Naive thymus-derived CD8-positive, alpha-beta T cell (primary cell): ENCODE data around the gene TBC1D26. TPM values are rescaled to one million over a fixed set of nuclear protein-coding genes. Genes with fewer than 3 reads are reported as not detected.
"Not testable (repeated sequence)": the region's sequence is repeated elsewhere in the genome, so short reads cannot be mapped to it uniquely, and the experiment has no call there.

ENCODE experiments used
- ATAC-seq, 2 donors: fragments of 150-1000 bp; cut with Tn5 transposase in 1 of 2; sonication (Bioruptor Pico), chemical (Tn5 transposase) in 1 of 2; 1 replicate in 1 of 2; 2 replicates in 1 of 2; pipeline ENCODE4 v1.10.0; 2021; ENCODE audit warnings: mild to moderate bottlenecking in 2 of 2, moderate library complexity in 2 of 2
- POLR2A ChIA-PET: fragments of 350-600 bp; sonication (Branson Sonifier 250); formaldehyde crosslinking; loops from one replicate; lab custom pipeline; 2021; ENCODE audit warnings: antibody characterized with exemption; lab: Charles Lee
- DNase-seq, 10 donors: peaks; one replicate each; pipeline versions ENCODE4 v3.0.0 to v3.0.0-alpha.2; 2020 to 2022
- H3K27ac Mint-ChIP-seq, 10 donors: one replicate each; pipeline ENCODE4 v1.8.0; 2020 to 2022; ENCODE audit warnings: mild to moderate bottlenecking in 10 of 10, mixed read lengths in 10 of 10, moderate library complexity in 4 of 10, inconsistent platforms in 1 of 10
- H3K27me3 Mint-ChIP-seq, 5 donors: one replicate each; pipeline ENCODE4 v1.8.0; 2021 to 2022; ENCODE audit warnings: mixed read lengths in 5 of 5
- H3K36me3 Mint-ChIP-seq, 3 donors: one replicate each; pipeline ENCODE4 v1.8.0; 2020 to 2022; ENCODE audit warnings: mixed read lengths in 3 of 3, mild to moderate bottlenecking in 2 of 3, inconsistent platforms in 1 of 3
- H3K4me1 Mint-ChIP-seq, 4 donors: one replicate each; pipeline ENCODE4 v1.8.0; 2021 to 2022; ENCODE audit warnings: mixed read lengths in 4 of 4
- H3K4me3 Mint-ChIP-seq, 10 donors: one replicate each; pipeline ENCODE4 v1.8.0; 2020 to 2022; ENCODE audit warnings: mild to moderate bottlenecking in 10 of 10, mixed read lengths in 10 of 10, moderate library complexity in 6 of 10, inconsistent platforms in 1 of 10
- H3K9me3 Mint-ChIP-seq, 9 donors: one replicate each; pipeline ENCODE4 v1.8.0; 2020 to 2022; ENCODE audit warnings: mixed read lengths in 9 of 9, mild to moderate bottlenecking in 3 of 9, inconsistent platforms in 1 of 9, moderate library complexity in 1 of 9
- polyA plus RNA-seq, 3 donors: library from polyadenylated mRNA; unstranded; fragments of 300-500 nt; fragmentation: Illumina TruSeq; gene quantifications; one replicate each; pipeline ENCODE4 v1.2.3, GENCODE V29; 2021
- total RNA-seq, 8 experiments: library from RNA in 2 of 8; stranded (reverse) in 2 of 8; gene quantifications; one replicate each; pipeline ENCODE4 v1.2.3 and lab custom pipeline; 2021 to 2026

Gene TBC1D26
- total and polyA plus RNA-seq, 5 experiments from 2014 or later: 1.0 TPM; not detected in 4

- DNase-seq, POLR2A ChIA-PET, H3K4me1 Mint-ChIP-seq, ATAC-seq, H3K36me3 Mint-ChIP-seq, H3K27ac Mint-ChIP-seq, H3K27me3 Mint-ChIP-seq, H3K4me3 Mint-ChIP-seq: not testable (repeated sequence)
- H3K9me3 Mint-ChIP-seq: peaks cover 0 to 17% (median 9%) of the 10 kb centered on the region in 9 donors
These were observed 38.6 kb downstream of the TBC1D26 start for GRCh38 chr17:15770679-15771078.

GRCh38 chr17:15776871-15777270 is 44.8 kb downstream of the TBC1D26 start:
- ATAC-seq (no peak), DNase-seq (no peak)
- Mint-ChIP-seq H3K4me1 (peaks cover 0 to 2% (median 0%) of the 10 kb centered on the region in 4 donors), H3K9me3 (peaks cover 7 to 56% (median 29%) of the 10 kb centered on the region in 9 donors), H3K27ac (no peak overlapping the region), H3K4me3 (no peak overlapping the region), H3K36me3 (peaks cover 4 to 40% (median 11%) of the 10 kb centered on the region in 3 donors), H3K27me3 (peaks cover 16 to 40% (median 19%) of the 10 kb centered on the region in 5 donors)
- POLR2A ChIA-PET: no interaction called here

- POLR2A ChIA-PET: no interaction called here
- no peak for DNase-seq
These were observed 45.2 kb downstream of the TBC1D26 start for GRCh38 chr17:15777297-15777696.

DNA sequence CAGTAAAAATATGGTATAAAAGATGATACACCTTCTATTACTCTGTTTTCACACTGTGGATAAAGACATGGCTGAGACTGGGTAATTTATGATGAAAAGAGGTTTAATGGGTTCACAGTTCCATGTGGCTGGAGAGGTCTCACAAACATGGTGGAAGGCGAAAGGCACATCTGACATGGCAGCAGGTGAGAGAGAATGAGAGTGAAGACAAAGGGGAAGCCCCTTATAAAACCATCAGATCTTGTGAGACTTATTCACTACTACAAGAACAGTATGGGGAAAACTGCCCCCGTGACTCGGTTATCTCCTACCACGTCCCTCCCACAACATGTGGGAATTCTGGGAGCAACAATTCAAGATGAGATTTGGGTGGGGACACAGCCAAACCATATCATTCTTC is 45.6 kb downstream of the TBC1D26 start:
- DNase-seq (no peak), ATAC-seq (no peak)
- POLR2A ChIA-PET: no interaction called here
- Mint-ChIP-seq H3K4me1 (peaks cover 0 to 8% (median 2%) of the 10 kb centered on the region in 4 donors), H3K36me3 (peaks cover 4 to 40% (median 11%) of the 10 kb centered on the region in 3 donors), H3K27me3 (peaks cover 22 to 48% (median 26%) of the 10 kb centered on the region in 5 donors), H3K9me3 (peaks cover 7 to 56% (median 29%) of the 10 kb centered on the region in 9 donors), H3K27ac (no peak overlapping the region), H3K4me3 (no peak overlapping the region)

More at GRCh38 chr17:15777297-15777696, 45.2 kb downstream of the TBC1D26 start:
- Mint-ChIP-seq H3K9me3 (peaks cover 7 to 56% (median 29%) of the 10 kb centered on the region in 9 donors), H3K36me3 (peaks cover 4 to 40% (median 11%) of the 10 kb centered on the region in 3 donors), H3K4me1 (peaks cover 0 to 6% (median under 1%) of the 10 kb centered on the region in 4 donors), H3K4me3 (no peak overlapping the region), H3K27me3 (peaks cover 20 to 44% (median 23%) of the 10 kb centered on the region in 5 donors), H3K27ac (no peak overlapping the region)
- ATAC-seq: no peak

GRCh38 chr17:15779119-15779518 is 47.0 kb downstream of the TBC1D26 start:
- POLR2A ChIA-PET: no interaction called here
- ATAC-seq (no peak), DNase-seq (no peak)
- Mint-ChIP-seq H3K4me1 (peaks cover 0 to 8% (median 4%) of the 10 kb centered on the region in 4 donors), H3K4me3 (no peak overlapping the region), H3K27me3 (peaks cover 27 to 62% (median 33%) of the 10 kb centered on the region in 5 donors), H3K9me3 (peaks cover 7 to 56% (median 28%) of the 10 kb centered on the region in 9 donors), H3K36me3 (peaks cover 4 to 40% (median 11%) of the 10 kb centered on the region in 3 donors), H3K27ac (no peak overlapping the region)

- H3K36me3 Mint-ChIP-seq: peaks cover 4 to 36% (median 10%) of the 10 kb centered on the region in 3 donors
- ATAC-seq (no peak), DNase-seq (no peak)
- H3K27me3 Mint-ChIP-seq: peaks cover 32 to 67% (median 40%) of the 10 kb centered on the region in 5 donors
- peaks cover 7 to 46% (median 23%) of the 10 kb centered on the region in 9 donors for H3K9me3 Mint-ChIP-seq
- POLR2A ChIA-PET: no interaction called here
- H3K27ac Mint-ChIP-seq: no peak overlapping the region
- H3K4me3 Mint-ChIP-seq: no peak overlapping the region
- H3K4me1 Mint-ChIP-seq: peaks cover 0 to 8% (median 4%) of the 10 kb centered on the region in 4 donors
These were observed 48.1 kb downstream of the TBC1D26 start for GRCh38 chr17:15780188-15780587.

DNA sequence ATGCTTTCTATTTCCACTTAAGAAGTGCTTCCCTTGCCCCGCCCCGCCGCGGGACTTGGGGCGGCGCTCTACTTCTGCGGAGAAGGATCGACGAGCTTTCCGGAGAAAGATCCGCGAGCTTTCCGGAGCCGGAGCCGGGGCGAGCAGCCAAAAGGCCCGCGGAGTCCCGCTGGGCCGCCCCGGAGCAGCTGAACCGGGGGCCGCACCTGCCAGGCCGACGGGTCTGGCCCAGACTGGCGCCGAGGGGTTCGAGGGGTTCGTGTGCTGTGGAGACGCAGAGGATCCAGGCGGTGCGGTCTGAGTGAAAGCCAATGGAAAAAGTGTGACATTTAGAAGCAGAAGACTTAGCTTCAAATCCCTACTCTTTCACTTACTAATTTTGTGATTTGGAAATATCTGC is 50.8 kb downstream of the TBC1D26 start:
- Mint-ChIP-seq H3K27ac (no peak overlapping the region), H3K4me3 (peak overlapping the region in 7 of 10 donors; percentile 10 to 63 (median 53)), H3K9me3 (peaks cover 0 to 19% (median 9%) of the 10 kb centered on the region in 9 donors), H3K27me3 (peaks cover 30 to 63% (median 45%) of the 10 kb centered on the region in 5 donors), H3K4me1 (peaks cover 0 to 12% (median 6%) of the 10 kb centered on the region in 4 donors), H3K36me3 (peaks cover 4 to 13% (median 7%) of the 10 kb centered on the region in 3 donors)
- POLR2A ChIA-PET: no interaction called here
- ATAC-seq (no peak), DNase-seq (peak in 2 of 10 donors; percentile 6 to 20)

DNA sequence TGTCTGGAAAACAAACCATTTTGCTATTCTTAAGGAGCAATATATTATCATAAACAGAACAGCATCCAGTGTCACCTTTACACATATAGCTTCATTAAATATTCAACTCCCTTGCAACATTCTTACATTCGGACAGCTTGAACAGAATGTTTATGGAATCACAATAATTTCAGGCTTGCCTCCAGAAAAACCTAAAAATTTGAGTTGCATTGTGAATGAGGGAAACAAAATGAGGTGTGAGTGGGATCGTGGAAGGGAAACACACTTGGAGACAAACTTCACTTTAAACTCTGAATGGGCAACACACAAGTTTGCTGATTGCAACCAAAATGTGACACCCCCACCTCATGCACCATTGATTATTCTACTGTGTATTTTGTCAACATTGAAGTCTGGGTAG is 51.4 kb downstream of the TBC1D26 start:
- ATAC-seq (no peak), DNase-seq (no peak)
- Mint-ChIP-seq H3K9me3 (peaks cover 0 to 14% (median 9%) of the 10 kb centered on the region in 9 donors), H3K27me3 (peaks cover 27 to 59% (median 42%) of the 10 kb centered on the region in 5 donors), H3K36me3 (peaks cover 4 to 9% (median 7%) of the 10 kb centered on the region in 3 donors), H3K4me1 (peaks cover 0 to 12% (median 6%) of the 10 kb centered on the region in 4 donors), H3K27ac (no peak overlapping the region), H3K4me3 (peak overlapping the region in 3 of 10 donors; percentile 53 to 63 (median 53))
- POLR2A ChIA-PET: interaction anchor here (0.7 kb wide), 1 partner anchor 56 kb away, joined by 3 read pairs; no protein-coding TSS in a partner anchor

DNA sequence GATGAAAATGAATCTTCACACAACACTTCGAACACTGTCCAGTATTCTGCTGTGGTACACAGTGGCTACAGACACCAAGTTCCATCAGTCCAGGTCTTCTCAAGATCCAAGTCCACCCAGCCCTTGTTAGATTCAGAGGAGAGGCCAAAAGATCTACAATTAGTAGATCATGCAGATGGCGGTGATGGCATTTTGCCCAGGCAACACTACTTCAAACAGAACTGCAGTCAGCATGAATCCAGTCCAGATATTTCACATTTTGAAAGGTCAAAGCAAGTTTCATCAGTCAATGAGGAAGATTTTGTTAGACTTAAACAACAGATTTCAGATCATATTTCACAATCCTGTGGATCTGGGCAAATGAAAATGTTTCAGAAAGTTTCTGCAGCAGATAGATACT is 52.3 kb downstream of the TBC1D26 start:
- H3K36me3 Mint-ChIP-seq, DNase-seq, POLR2A ChIA-PET, H3K4me3 Mint-ChIP-seq, ATAC-seq, H3K27ac Mint-ChIP-seq, H3K9me3 Mint-ChIP-seq: not testable (repeated sequence)
- Mint-ChIP-seq H3K4me1 (peaks cover 0 to 12% (median 6%) of the 10 kb centered on the region in 4 donors), H3K27me3 (peaks cover 26 to 53% (median 42%) of the 10 kb centered on the region in 5 donors)

- H3K4me3 Mint-ChIP-seq, H3K9me3 Mint-ChIP-seq, H3K27ac Mint-ChIP-seq, H3K36me3 Mint-ChIP-seq, ATAC-seq, POLR2A ChIA-PET, H3K4me1 Mint-ChIP-seq, DNase-seq: not testable (repeated sequence)
- peaks cover 11 to 29% (median 21%) of the 10 kb centered on the region in 5 donors for H3K27me3 Mint-ChIP-seq
These were observed 55.4 kb downstream of the TBC1D26 start for GRCh38 chr17:15787363-15788075.

DNA sequence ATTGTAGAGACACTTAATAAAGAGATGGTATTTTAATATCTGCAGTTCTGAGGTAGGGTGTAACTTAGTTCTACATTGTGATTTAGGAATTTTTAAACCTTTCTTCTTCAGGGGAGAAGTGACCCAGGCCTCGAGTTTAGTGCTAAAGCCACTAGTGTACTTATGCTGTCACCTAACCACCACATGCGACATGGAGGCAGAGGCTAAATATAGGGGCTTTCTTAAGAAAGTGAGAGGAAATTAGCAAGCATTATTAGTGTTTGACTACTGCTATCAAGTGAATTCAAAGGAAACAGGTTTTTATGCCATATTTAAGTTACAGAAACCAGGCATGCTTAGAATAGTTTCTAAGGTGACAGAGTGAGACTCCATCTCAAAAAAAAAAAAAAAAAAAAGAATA is 56.3 kb downstream of the TBC1D26 start:
- H3K36me3 Mint-ChIP-seq, H3K4me1 Mint-ChIP-seq, POLR2A ChIA-PET, DNase-seq, H3K4me3 Mint-ChIP-seq, ATAC-seq, H3K9me3 Mint-ChIP-seq, H3K27ac Mint-ChIP-seq: not testable (repeated sequence)
- H3K27me3 Mint-ChIP-seq: peaks cover 9 to 22% (median 13%) of the 10 kb centered on the region in 5 donors
